HG03196 (cell line): Measurements from ENCODE around the gene ZNF768.

Experiments used
- ATAC-seq: cut with Tn5 transposase; IDR thresholded peaks from one replicate; pipeline ENCODE4 v1.9.1; 2021; ENCODE audit not compliant: unreplicated experiment

The ZNF768 gene

GRCh38 chr16:30474074-30474452 is 52.3 kb downstream of the ZNF768 start:
- ATAC-seq, result no peak
